Fibroblast of lung (primary cell): Measurements from ENCODE around the gene PCNT. TPM values are rescaled to one million over a fixed set of nuclear protein-coding genes. Genes with fewer than 3 reads are reported as not detected.

ENCODE experiments used
- DNase-seq, 2 donors: peaks; one replicate each; pipeline versions ENCODE4 v3.0.0 to v3.0.0-alpha.2; 2010; ENCODE audit warnings: low read depth in 2 of 2
- H2AFZ ChIP-seq: 2 replicates; pipeline ENCODE4 v1.5.1; 2012; ENCODE audit warnings: low read length, control low read depth, inconsistent platforms
- H3K27ac ChIP-seq: 2 replicates; pipeline ENCODE4 v1.5.1; 2011; ENCODE audit warnings: low read length, control low read depth; ENCODE audit not compliant: insufficient read depth
- H3K27me3 ChIP-seq: 2 replicates; pipeline ENCODE4 v1.5.1; 2011; ENCODE audit warnings: mild to moderate bottlenecking, low read length; ENCODE audit not compliant: control insufficient read depth, insufficient read depth
- H3K36me3 ChIP-seq: 2 replicates; pipeline ENCODE4 v1.5.1; 2011; ENCODE audit warnings: low read length; ENCODE audit not compliant: control insufficient read depth, insufficient read depth
- H3K4me1 ChIP-seq: 2 replicates; pipeline ENCODE4 v1.5.1; 2011; ENCODE audit warnings: low read length; ENCODE audit not compliant: control insufficient read depth, insufficient read depth; ENCODE audit errors: extremely low read depth
- H3K4me2 ChIP-seq: 2 replicates; pipeline ENCODE4 v1.5.1; 2011; ENCODE audit warnings: low read length, control low read depth; ENCODE audit not compliant: insufficient read depth; ENCODE audit errors: extremely low read depth
- H3K4me3 ChIP-seq, 4 experiments: fragments of 200-600 bp in 1 of 4; sonication (generic) in 1 of 4; replicated peaks in 1 of 4; 2 replicates each; pipeline ENCODE4 v1.5.1; 2011 to 2016; ENCODE audit warnings: low read length in 4 of 4, low read depth in 3 of 4, mild to moderate bottlenecking in 3 of 4, control low read depth in 2 of 4, inconsistent platforms in 1 of 4, mixed read lengths in 1 of 4; ENCODE audit not compliant: insufficient read depth in 1 of 4; ENCODE audit errors: control extremely low read depth in 1 of 4
- H3K79me2 ChIP-seq: 2 replicates; pipeline ENCODE4 v1.5.1; 2012; ENCODE audit warnings: mild to moderate bottlenecking, low read length, inconsistent platforms; ENCODE audit not compliant: control insufficient read depth, insufficient read depth
- H3K9ac ChIP-seq: 2 replicates; pipeline ENCODE4 v1.5.1; 2011; ENCODE audit warnings: mild to moderate bottlenecking, low read length, control low read depth; ENCODE audit not compliant: insufficient read depth
- H3K9me3 ChIP-seq: 2 replicates; pipeline ENCODE4 v1.5.1; 2012; ENCODE audit warnings: low read depth, low read length; ENCODE audit not compliant: control insufficient read depth, insufficient read depth
- H4K20me1 ChIP-seq: 2 replicates; pipeline ENCODE4 v1.5.1; 2011; ENCODE audit warnings: low read length; ENCODE audit not compliant: control insufficient read depth, insufficient read depth; ENCODE audit errors: extremely low read depth
- EZH2 ChIP-seq: IDR thresholded peaks from 2 replicates; pipeline ENCODE4 v1.5.1; 2012; ENCODE audit warnings: low read length, control low read depth, mild to moderate bottlenecking; ENCODE audit errors: missing control alignments
- polyA plus RNA-seq, 2 donors: library from polyadenylated mRNA; depleted of rRNA in 1 of 2; stranded (reverse) in 1 of 2; unstranded in 1 of 2; fragments of >200 nt; gene quantifications; 2 replicates each; pipeline ENCODE4 v1.2.1, GENCODE V29; 2011 to 2012; ENCODE audit warnings: missing spikeins in 1 of 2
- total RNA-seq: library from RNA; depleted of rRNA; stranded (reverse); fragments of >200 nt; gene quantifications from 2 replicates; pipeline ENCODE4 v1.2.1, GENCODE V29; 2014
- TF ChIP-seq, protein P1 (sequence below), 2 donors: IDR thresholded peaks in 1 of 2; conservative IDR thresholded peaks in 1 of 2; 1 replicate in 1 of 2; 2 replicates in 1 of 2; pipeline ENCODE4 v1.5.1; 2011 to 2012; ENCODE audit warnings: low read length in 2 of 2, control low read depth in 1 of 2, inconsistent platforms in 1 of 2, low read depth in 1 of 2, mild to moderate bottlenecking in 1 of 2

Gene PCNT
- total and polyA plus RNA-seq, 2 donors (not counting 1 experiment from before 2014, with no cell fraction given), result 7.4 to 26.1 TPM

GRCh38 chr21:46299167-46299566 lies 24.8 kb upstream of the PCNT start:
- H3K4me2 ChIP-seq, result no peak overlapping the region
- H3K4me3 ChIP-seq, result no peak overlapping the region
- H3K27me3 ChIP-seq, result no peaks in the 10 kb centered on the region
- H3K4me1 ChIP-seq, result peaks cover 9% of the 10 kb centered on the region
- no peak for DNase-seq
- TF ChIP-seq, protein P1, sequence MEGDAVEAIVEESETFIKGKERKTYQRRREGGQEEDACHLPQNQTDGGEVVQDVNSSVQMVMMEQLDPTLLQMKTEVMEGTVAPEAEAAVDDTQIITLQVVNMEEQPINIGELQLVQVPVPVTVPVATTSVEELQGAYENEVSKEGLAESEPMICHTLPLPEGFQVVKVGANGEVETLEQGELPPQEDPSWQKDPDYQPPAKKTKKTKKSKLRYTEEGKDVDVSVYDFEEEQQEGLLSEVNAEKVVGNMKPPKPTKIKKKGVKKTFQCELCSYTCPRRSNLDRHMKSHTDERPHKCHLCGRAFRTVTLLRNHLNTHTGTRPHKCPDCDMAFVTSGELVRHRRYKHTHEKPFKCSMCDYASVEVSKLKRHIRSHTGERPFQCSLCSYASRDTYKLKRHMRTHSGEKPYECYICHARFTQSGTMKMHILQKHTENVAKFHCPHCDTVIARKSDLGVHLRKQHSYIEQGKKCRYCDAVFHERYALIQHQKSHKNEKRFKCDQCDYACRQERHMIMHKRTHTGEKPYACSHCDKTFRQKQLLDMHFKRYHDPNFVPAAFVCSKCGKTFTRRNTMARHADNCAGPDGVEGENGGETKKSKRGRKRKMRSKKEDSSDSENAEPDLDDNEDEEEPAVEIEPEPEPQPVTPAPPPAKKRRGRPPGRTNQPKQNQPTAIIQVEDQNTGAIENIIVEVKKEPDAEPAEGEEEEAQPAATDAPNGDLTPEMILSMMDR (conservative IDR thresholded peaks at IDR 0.05 in 1 of 2, IDR thresholded peaks at IDR 0.05 in 1 of 2; ENCODE audit: low read depth in 1 of 2, low read length in 2 of 2), result no peak
- no peak for TF ChIP-seq EZH2
- no peaks in the 10 kb centered on the region for H3K9me3 ChIP-seq
- H4K20me1 ChIP-seq, result no peaks in the 10 kb centered on the region
- H3K9ac ChIP-seq, result no peak overlapping the region
- no peak overlapping the region for H2AFZ ChIP-seq
- no peak overlapping the region for H3K27ac ChIP-seq
- H3K79me2 ChIP-seq, result no peaks in the 10 kb centered on the region
- H3K36me3 ChIP-seq, result peaks cover 3% of the 10 kb centered on the region

GRCh38 chr21:46301759-46302158 lies 22.2 kb upstream of the PCNT start:
- DNase-seq, result no peak
- H3K36me3 ChIP-seq, result peaks cover 9% of the 10 kb centered on the region

GRCh38 chr21:46304437-46304836 lies 19.5 kb upstream of the PCNT start:
- DNase-seq, result no peak
- no peaks in the 10 kb centered on the region for H4K20me1 ChIP-seq
- H3K36me3 ChIP-seq, result peaks cover 7% of the 10 kb centered on the region
- H3K4me3 ChIP-seq, result no peak overlapping the region
- no peaks in the 10 kb centered on the region for H3K27me3 ChIP-seq
- H3K9ac ChIP-seq, result no peak overlapping the region
- TF ChIP-seq, protein P1 (conservative IDR thresholded peaks at IDR 0.05 in 1 of 2, IDR thresholded peaks at IDR 0.05 in 1 of 2; ENCODE audit: low read depth in 1 of 2, low read length in 2 of 2), result no peak
- no peak for TF ChIP-seq EZH2
- no peak overlapping the region for H3K27ac ChIP-seq
- no peaks in the 10 kb centered on the region for H3K9me3 ChIP-seq
- no peak overlapping the region for H3K4me2 ChIP-seq
- H3K79me2 ChIP-seq, result no peaks in the 10 kb centered on the region
- no peak overlapping the region for H2AFZ ChIP-seq
- H3K4me1 ChIP-seq, result no peaks in the 10 kb centered on the region

More at GRCh38 chr21:46301759-46302158, 22.2 kb upstream of the PCNT start:
- no peak overlapping the region for H3K9ac ChIP-seq
- H3K27me3 ChIP-seq, result no peaks in the 10 kb centered on the region
- no peaks in the 10 kb centered on the region for H3K9me3 ChIP-seq
- no peak overlapping the region for H2AFZ ChIP-seq
- H3K4me1 ChIP-seq, result no peaks in the 10 kb centered on the region
- no peaks in the 10 kb centered on the region for H3K79me2 ChIP-seq
- no peak overlapping the region for H3K27ac ChIP-seq
- H3K4me2 ChIP-seq, result no peak overlapping the region
- H4K20me1 ChIP-seq, result no peaks in the 10 kb centered on the region
- no peak for TF ChIP-seq EZH2
- TF ChIP-seq, protein P1 (conservative IDR thresholded peaks at IDR 0.05 in 1 of 2, IDR thresholded peaks at IDR 0.05 in 1 of 2; ENCODE audit: low read depth in 1 of 2, low read length in 2 of 2), result no peak
- no peak overlapping the region for H3K4me3 ChIP-seq
